K562 (cell line): Measurements from ENCODE around the gene SDK1. TPM values are rescaled to one million over a fixed set of nuclear protein-coding genes. Genes with fewer than 3 reads are reported as not detected.
"Not testable (repeated sequence)": the region's sequence is repeated elsewhere in the genome, so short reads cannot be mapped to it uniquely, and the experiment has no call there.

Experiments used
- ATAC-seq: fragments of 200-7000 bp; cut with Tn5 transposase; 3 replicates; pipeline ENCODE4 v1.9.1; 2020; ENCODE audit warnings: moderate library complexity
- BruUV-seq: library from RNA; stranded (reverse); fragments of 400-500 nt; replicated peaks from 2 replicates; lab custom pipeline; 2021; lab: Mats Ljungman, UMichigan
- CTCF ChIA-PET: fragments of 300-600 bp; formaldehyde crosslinking; extraction: SDS; loops from one replicate; lab custom pipeline; 2021; ENCODE audit warnings: low intra/inter-chr PET ratio; lab: Yijun Ruan, JAX
- POLR2A ChIA-PET: fragments of 300-600, 350-650 bp; sonication (Branson Sonifier 250); formaldehyde crosslinking; extraction: SDS; loops from one replicate; lab custom pipeline; 2021; ENCODE audit warnings: antibody characterized with exemption, inconsistent platforms; lab: Yijun Ruan, JAX
- DNase-seq, 4 experiments: peaks; one replicate each; pipeline versions ENCODE4 v3.0.0 to v3.0.0-alpha.2; 2011 to 2018; ENCODE audit warnings: low spot score in 3 of 4, mixed read lengths in 3 of 4; ENCODE audit errors: extremely low read depth in 1 of 4
- FAIRE-seq: peaks from 2 replicates; lab custom pipeline; 2011; peaks lifted over from hg19 to GRCh38; lab: Jason Lieb, UNC
- H2AFZ ChIP-seq: 2 replicates; pipeline ENCODE4 v1.6.0; 2011; ENCODE audit warnings: low read depth, low read length, control low read depth, inconsistent platforms
- H3K27ac ChIP-seq: fragments of 200-600 bp; 3 replicates; pipeline ENCODE4 v1.8.0; 2011; ENCODE audit warnings: low read depth, mild to moderate bottlenecking, control low read depth, inconsistent platforms, low read length, moderate library complexity, mixed read lengths; ENCODE audit errors: extremely low read depth
- H3K27me3 ChIP-seq, 2 experiments: fragments of 300-600 bp in 1 of 2; 2 replicates in 1 of 2; 3 replicates in 1 of 2; pipeline versions ENCODE4 v1.6.0 to v1.8.0; 2011; ENCODE audit warnings: inconsistent platforms in 2 of 2, low read length in 2 of 2, mild to moderate bottlenecking in 1 of 2, mixed read lengths in 1 of 2, moderate library complexity in 1 of 2; ENCODE audit not compliant: control insufficient read depth in 2 of 2, insufficient read depth in 2 of 2
- H3K36me3 ChIP-seq: fragments of 300-600 bp; 3 replicates; pipeline ENCODE4 v1.8.0; 2011; ENCODE audit warnings: mild to moderate bottlenecking, low read length, inconsistent platforms; ENCODE audit not compliant: control insufficient read depth, insufficient read depth
- H3K4me1 ChIP-seq, 2 experiments: fragments of 200-600 bp in 1 of 2; replicated peaks in 1 of 2; 2 replicates in 1 of 2; 3 replicates in 1 of 2; pipeline versions ENCODE4 v1.5.1 to v1.8.0; 2011; ENCODE audit warnings: inconsistent platforms in 2 of 2, low read length in 2 of 2, mild to moderate bottlenecking in 1 of 2, mixed read lengths in 1 of 2, moderate library complexity in 1 of 2; ENCODE audit not compliant: control insufficient read depth in 2 of 2, insufficient read depth in 2 of 2
- H3K4me2 ChIP-seq: 2 replicates; pipeline ENCODE4 v1.6.1; 2011; ENCODE audit warnings: low read length, control low read depth, inconsistent platforms, mixed read lengths; ENCODE audit not compliant: insufficient read depth
- H3K4me3 ChIP-seq: fragments of 200-600 bp; sonication (generic), shearing (Covaris generic); 2 replicates; pipeline ENCODE4 v1.5.1; 2016; ENCODE audit warnings: control low read depth, inconsistent platforms
- H3K79me2 ChIP-seq: fragments of 200-600 bp; 3 replicates; pipeline ENCODE4 v1.8.0; 2011; ENCODE audit warnings: low read length, inconsistent platforms; ENCODE audit not compliant: control insufficient read depth, insufficient read depth
- H3K9ac ChIP-seq, 2 experiments: 2 replicates each; pipeline versions ENCODE4 v1.6.0 to v1.6.1; 2011; ENCODE audit warnings: low read depth in 2 of 2, low read length in 2 of 2, control low read depth in 1 of 2, inconsistent platforms in 1 of 2, mild to moderate bottlenecking in 1 of 2, mixed read lengths in 1 of 2; ENCODE audit not compliant: insufficient read depth in 1 of 2
- H3K9me1 ChIP-seq: one replicate; pipeline ENCODE4 v1.6.0; 2011; ENCODE audit warnings: inconsistent platforms, mild to moderate bottlenecking, low read length, moderate library complexity; ENCODE audit not compliant: control insufficient read depth, insufficient read depth
- H3K9me3 ChIP-seq: replicated peaks from 2 replicates; pipeline ENCODE4 v1.5.1; 2011; ENCODE audit warnings: low read depth, low read length, inconsistent platforms; ENCODE audit not compliant: control insufficient read depth, insufficient read depth
- H4K20me1 ChIP-seq: replicated peaks from 2 replicates; pipeline ENCODE4 v1.6.1; 2011; ENCODE audit warnings: low read length, inconsistent platforms, mixed read lengths; ENCODE audit not compliant: control insufficient read depth, insufficient read depth
- DPF2 ChIP-seq: fragments of 450-650 bp; IDR thresholded peaks from 2 replicates; pipeline ENCODE4 v1.6.1; 2016
- ETV5 ChIP-seq: sonication (generic); formaldehyde crosslinking; IDR thresholded peaks from 2 replicates; pipeline ENCODE4 v1.4.0; 2020; ENCODE audit warnings: low read depth, mild to moderate bottlenecking, missing genetic modification reagents
- FOXA1 ChIP-seq: fragments of 450-650 bp; IDR thresholded peaks from 2 replicates; pipeline ENCODE4 v1.6.1; 2016; ENCODE audit warnings: mild to moderate bottlenecking, borderline replicate concordance
- FOXJ2 ChIP-seq: fragments of 200-800 bp; sonication (Bioruptor generic); IDR thresholded peaks from 2 replicates; pipeline ENCODE4 v1.6.1; 2016; ENCODE audit warnings: missing genetic modification characterization, missing compliant biosample characterization
- GTF2E2 ChIP-seq: fragments of 200-800 bp; sonication (Bioruptor generic); IDR thresholded peaks from 2 replicates; pipeline ENCODE4 v1.6.1; 2016; ENCODE audit warnings: missing genetic modification characterization, missing compliant biosample characterization
- HDAC8 ChIP-seq: fragments of 450-650 bp; IDR thresholded peaks from 2 replicates; pipeline ENCODE4 v1.6.1; 2016; ENCODE audit warnings: mild to moderate bottlenecking, missing genetic modification characterization, moderate library complexity, missing compliant biosample characterization
- MAFG ChIP-seq: fragments of 450-650 bp; conservative IDR thresholded peaks from 2 replicates; pipeline ENCODE4 v1.6.1; 2016; ENCODE audit warnings: missing genetic modification characterization, missing compliant biosample characterization
- NR1H2 ChIP-seq: sonication (generic); formaldehyde crosslinking; IDR thresholded peaks from 2 replicates; pipeline ENCODE4 v1.4.0; 2020; ENCODE audit warnings: mild to moderate bottlenecking, missing genetic modification reagents
- SP1 ChIP-seq: sonication (generic); formaldehyde crosslinking; IDR thresholded peaks from 2 replicates; pipeline ENCODE4 v1.8.1; 2022; ENCODE audit warnings: mild to moderate bottlenecking, missing genetic modification reagents
- TEAD1 ChIP-seq, 2 experiments: fragments of 450-650 bp in 1 of 2; sonication (generic) in 1 of 2; formaldehyde crosslinking; IDR thresholded peaks; 2 replicates each; pipeline versions ENCODE4 v1.4.0 to v1.8.0; 2020 to 2022; ENCODE audit warnings: mild to moderate bottlenecking in 2 of 2, missing genetic modification reagents in 1 of 2
- ZNF124 ChIP-seq: sonication (generic); formaldehyde crosslinking; IDR thresholded peaks from 2 replicates; pipeline ENCODE4 v1.8.1; 2022; ENCODE audit warnings: missing genetic modification reagents
- ZNF224 ChIP-seq: sonication (generic); formaldehyde crosslinking; IDR thresholded peaks from 2 replicates; pipeline ENCODE4 v1.8.0; 2022; ENCODE audit warnings: mild to moderate bottlenecking, missing genetic modification reagents
- ZNF707 ChIP-seq: fragments of 250-450 bp; sonication (Bioruptor Pico); conservative IDR thresholded peaks from 2 replicates; pipeline ENCODE4 v1.8.0; 2022; ENCODE audit warnings: inconsistent platforms, mild to moderate bottlenecking, moderate library complexity
- whole genome bisulfite sequencing: fragments of 100-300 bp; shearing (Covaris generic); methylation state at CpG from one replicate; pipeline ENCODE4 v1.1.6; 2016; ENCODE audit warnings: low coverage, mixed read lengths; ENCODE audit not compliant: insufficient coverage; ENCODE audit errors: missing lambda C conversion rate; 5-methylcytosine and 5-hydroxymethylcytosine counted together
- in situ Hi-C: fragments of 300-500 bp; cut with MboI; formaldehyde crosslinking; loops from 4 replicates; pipeline ENCODE4 v1.15.0; 2018; ENCODE audit warnings: inconsistent platforms, mixed read lengths
- intact Hi-C: fragments of 100-400 bp; cut with micrococcal nuclease; formaldehyde crosslinking; loops from 2 replicates; pipeline ENCODE4 v1.14.2; 2022
- polyA plus RNA-seq, 8 experiments: library from polyadenylated mRNA; depleted of rRNA in 4 of 8; stranded (reverse) in 5 of 8; unstranded in 3 of 8; fragments of >200 nt; fragmentation: Nextera tagmentation in 2 of 8; fragmentation: Illumina TruSeq in 1 of 8; extraction: Ambion mirVana in 2 of 8; extraction: Trizol in 1 of 8; gene quantifications; 2 replicates each; pipeline versions ENCODE4 v1.2.1 to v1.2.3, GENCODE V29; 2011 to 2014; ENCODE audit warnings: inconsistent platforms in 1 of 8, missing spikeins in 1 of 8
- total RNA-seq, 7 experiments: library from RNA; depleted of rRNA in 6 of 7; stranded (reverse); fragments of >200 nt in 6 of 7; fragmentation: Illumina TruSeq in 2 of 7; extraction: Trizol in 2 of 7; gene quantifications; 2 replicates each; pipeline versions ENCODE4 v1.2.1 to v1.2.3, GENCODE V29; 2011 to 2021; ENCODE audit warnings: low replicate concordance in 1 of 7
- TF ChIP-seq, protein P1 (sequence below): fragments of 150-350 bp; conservative IDR thresholded peaks from 2 replicates; pipeline ENCODE4 v1.6.1; 2014; ENCODE audit warnings: low read length

SDK1 gene
- total and polyA plus RNA-seq, 9 of the 15 experiments (the other 6 are each of a cell fraction or from before 2014, with no cell fraction given): 0.16 TPM; not detected in 8

DNA sequence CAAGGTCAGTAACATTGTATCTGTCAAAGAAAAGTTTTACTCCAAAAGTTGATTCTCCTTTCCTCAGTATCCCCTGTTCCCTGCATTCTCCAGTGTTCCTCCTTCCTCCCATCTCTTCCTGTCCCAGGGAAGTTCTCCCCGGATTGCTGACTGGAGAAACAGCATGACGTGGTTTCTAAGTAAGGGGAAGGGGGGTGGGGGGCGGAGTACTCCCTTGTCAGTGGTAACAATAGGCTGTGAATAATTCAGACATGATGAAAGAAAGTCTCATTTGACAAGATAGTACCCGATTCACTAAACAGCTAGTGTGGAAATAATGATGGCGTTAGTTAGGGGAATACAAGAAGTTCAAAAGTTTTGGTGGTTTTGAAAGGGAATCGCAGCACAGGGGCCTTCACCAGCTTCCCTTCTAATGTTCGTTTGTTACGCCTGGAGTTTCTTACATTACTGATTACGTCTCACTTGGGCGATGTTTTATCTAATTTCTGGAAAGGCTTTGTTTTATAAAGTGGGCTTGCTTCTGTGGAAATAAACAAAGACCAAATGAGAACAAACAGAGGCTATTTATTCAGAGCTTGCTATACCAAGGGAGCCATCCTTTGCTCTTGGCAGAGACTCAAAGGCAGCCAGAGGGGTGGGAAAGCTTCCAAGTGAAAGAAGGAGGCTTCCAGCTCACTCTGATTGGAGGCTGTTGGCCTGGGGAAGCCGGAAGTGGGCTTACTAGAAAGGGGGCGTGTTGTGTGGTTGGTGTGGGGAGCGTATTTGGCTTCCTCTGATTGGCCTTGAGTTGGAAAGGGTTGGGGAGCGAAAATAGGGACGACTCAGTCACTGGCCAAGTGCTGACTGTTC lies 453.7 kb downstream of the SDK1 start:
- Histone ChIP-seq H3K9me1 (no peaks in the 10 kb centered on the region), H4K20me1 (no peaks in the 10 kb centered on the region), H3K27me3 (no peaks in the 10 kb centered on the region), H3K79me2 (no peaks in the 10 kb centered on the region), H3K4me3 (no peak overlapping the region), H2AFZ (no peak overlapping the region), H3K4me1 (no peaks in the 10 kb centered on the region), H3K9ac (no peak overlapping the region), H3K36me3 (no peaks in the 10 kb centered on the region), H3K4me2 (no peak overlapping the region), H3K27ac (no peak overlapping the region), H3K9me3 (no peaks in the 10 kb centered on the region)
- ATAC-seq (no peak), FAIRE-seq (no peak), DNase-seq (no peak)
- intact Hi-C loops: no loop called here
- TF ChIP-seq HDAC8 (tag) (no peak), GTF2E2 (tag) (no peak), FOXA1 (no peak), SP1 (CRISPR knock-in tag) (no peak), ZNF707 (CRISPR knock-in tag) (no peak), NR1H2 (CRISPR knock-in tag) (no peak), ZNF124 (CRISPR knock-in tag) (no peak), TEAD1 (CRISPR knock-in tag; IDR thresholded peaks at IDR 0.05) (no peak), DPF2 (no peak), ZNF224 (CRISPR knock-in tag) (no peak), ETV5 (CRISPR knock-in tag) (no peak), FOXJ2 (tag) (no peak), MAFG (tag) (no peak)
- TF ChIP-seq, protein P1, sequence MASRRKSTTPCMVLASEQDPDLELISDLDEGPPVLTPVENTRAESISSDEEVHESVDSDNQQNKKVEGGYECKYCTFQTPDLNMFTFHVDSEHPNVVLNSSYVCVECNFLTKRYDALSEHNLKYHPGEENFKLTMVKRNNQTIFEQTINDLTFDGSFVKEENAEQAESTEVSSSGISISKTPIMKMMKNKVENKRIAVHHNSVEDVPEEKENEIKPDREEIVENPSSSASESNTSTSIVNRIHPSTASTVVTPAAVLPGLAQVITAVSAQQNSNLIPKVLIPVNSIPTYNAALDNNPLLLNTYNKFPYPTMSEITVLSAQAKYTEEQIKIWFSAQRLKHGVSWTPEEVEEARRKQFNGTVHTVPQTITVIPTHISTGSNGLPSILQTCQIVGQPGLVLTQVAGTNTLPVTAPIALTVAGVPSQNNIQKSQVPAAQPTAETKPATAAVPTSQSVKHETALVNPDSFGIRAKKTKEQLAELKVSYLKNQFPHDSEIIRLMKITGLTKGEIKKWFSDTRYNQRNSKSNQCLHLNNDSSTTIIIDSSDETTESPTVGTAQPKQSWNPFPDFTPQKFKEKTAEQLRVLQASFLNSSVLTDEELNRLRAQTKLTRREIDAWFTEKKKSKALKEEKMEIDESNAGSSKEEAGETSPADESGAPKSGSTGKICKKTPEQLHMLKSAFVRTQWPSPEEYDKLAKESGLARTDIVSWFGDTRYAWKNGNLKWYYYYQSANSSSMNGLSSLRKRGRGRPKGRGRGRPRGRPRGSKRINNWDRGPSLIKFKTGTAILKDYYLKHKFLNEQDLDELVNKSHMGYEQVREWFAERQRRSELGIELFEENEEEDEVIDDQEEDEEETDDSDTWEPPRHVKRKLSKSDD: no peak
- no TSS peak for BruUV-seq
- ChIA-PET POLR2A (no interaction called here), CTCF (no interaction called here)
- in situ Hi-C loops: no loop called here
- WGBS: 1% methylated on average over 15 of the region's 15 CpGs

DNA sequence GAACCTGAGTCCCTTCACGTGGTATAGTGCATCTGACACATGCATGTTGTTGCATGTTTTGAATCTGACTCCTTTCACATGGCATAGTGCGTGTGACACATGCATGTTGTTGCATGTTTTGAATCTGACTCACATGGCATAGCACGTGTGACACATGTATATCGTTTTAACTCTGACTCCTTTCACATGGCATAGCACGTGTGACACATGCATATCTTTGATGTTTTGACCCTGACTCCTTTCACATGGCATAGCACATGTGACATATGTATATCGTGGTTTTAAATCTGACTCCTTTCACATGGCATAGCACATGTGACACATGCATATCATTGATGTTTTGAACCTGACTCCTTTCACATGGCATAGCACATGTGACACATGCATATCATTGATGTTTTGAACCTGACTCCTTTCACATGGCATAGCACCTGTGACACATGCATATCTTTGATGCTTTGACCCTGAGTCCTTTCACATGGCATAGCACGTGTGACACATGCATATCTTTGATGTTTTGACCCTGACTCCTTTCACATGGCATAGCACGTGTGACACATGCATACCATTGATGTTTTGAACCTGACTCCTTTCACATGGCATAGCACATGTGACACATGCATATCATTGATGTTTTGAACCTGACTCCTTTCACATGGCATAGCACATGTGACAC lies 454.9 kb downstream of the SDK1 start:
- not testable (repeated sequence) for H3K4me1 ChIP-seq, ATAC-seq, H3K27ac ChIP-seq

More for the DNA sequence above, 454.9 kb downstream of the SDK1 start:
- intact Hi-C loops, H3K9me1 ChIP-seq, H3K4me3 ChIP-seq, CTCF ChIA-PET, H3K36me3 ChIP-seq, H3K4me2 ChIP-seq, H3K27me3 ChIP-seq, BruUV-seq, POLR2A ChIA-PET, H3K9me3 ChIP-seq, DNase-seq, H3K9ac ChIP-seq, H4K20me1 ChIP-seq, in situ Hi-C loops, FAIRE-seq, H3K79me2 ChIP-seq, H2AFZ ChIP-seq: not testable (repeated sequence)
- under 1% methylated on average over 8 of the region's 8 CpGs for WGBS
